NOMO-1 treated with dmso at 0.1 percent for 144 hours (cell line): Measurements from ENCODE around the gene CWF19L1.

Experiments used
- DNase-seq: peaks from one replicate; lab custom pipeline; 2025; ENCODE audit not compliant: unreplicated experiment; lab: John Stamatoyannopoulos, UW

CWF19L1 gene

DNA sequence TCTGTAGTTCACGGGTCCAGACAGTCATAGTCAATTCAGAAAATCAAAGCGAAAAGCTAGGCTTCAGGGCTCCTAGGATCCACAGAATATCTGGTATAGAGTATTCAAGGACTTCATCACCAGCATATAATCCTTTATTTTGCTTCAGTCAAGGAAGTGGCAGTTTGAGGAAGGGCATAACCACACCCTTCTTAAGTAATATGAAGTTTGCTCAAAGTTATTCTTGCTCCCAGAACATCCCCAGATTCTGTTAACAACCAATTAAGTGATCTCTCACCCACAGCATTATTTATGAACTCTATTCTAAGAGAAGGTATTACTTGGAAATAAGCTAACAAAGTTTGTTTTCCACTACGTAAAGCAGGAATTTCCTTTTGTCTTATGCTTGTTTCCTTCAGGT, 13.2 kb downstream of the CWF19L1 start:
- peak; percentile 16 for DNase-seq

- no peak for DNase-seq
Measured at GRCh38 chr10:100253041-100253440, 14.4 kb downstream of the CWF19L1 start.

DNA sequence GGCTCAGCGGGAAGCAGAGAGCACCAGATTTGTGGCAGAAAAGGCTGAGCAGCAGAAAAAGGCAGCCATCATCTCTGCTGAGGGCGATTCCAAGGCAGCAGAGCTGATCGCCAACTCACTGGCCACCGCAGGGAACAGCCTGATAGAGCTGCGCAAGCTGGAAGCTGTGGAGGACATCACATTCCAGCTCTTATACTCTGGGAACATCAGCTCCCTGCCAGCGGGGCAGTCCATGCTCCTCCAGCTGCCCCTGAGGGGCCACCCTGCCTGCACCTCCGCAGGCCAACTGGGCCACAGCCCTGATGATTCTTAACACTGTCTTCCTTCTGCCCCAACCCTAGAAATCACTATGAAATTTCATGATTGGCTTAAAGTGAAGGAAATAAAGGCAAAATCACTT, 18.6 kb downstream of the CWF19L1 start:
- DNase-seq: no peak

GRCh38 chr10:100245484-100246220, 21.8 kb downstream of the CWF19L1 start:
- DNase-seq: no peak

- DNase-seq: no peak
Measured at GRCh38 chr10:100239851-100240250, 27.6 kb downstream of the CWF19L1 start.

DNA sequence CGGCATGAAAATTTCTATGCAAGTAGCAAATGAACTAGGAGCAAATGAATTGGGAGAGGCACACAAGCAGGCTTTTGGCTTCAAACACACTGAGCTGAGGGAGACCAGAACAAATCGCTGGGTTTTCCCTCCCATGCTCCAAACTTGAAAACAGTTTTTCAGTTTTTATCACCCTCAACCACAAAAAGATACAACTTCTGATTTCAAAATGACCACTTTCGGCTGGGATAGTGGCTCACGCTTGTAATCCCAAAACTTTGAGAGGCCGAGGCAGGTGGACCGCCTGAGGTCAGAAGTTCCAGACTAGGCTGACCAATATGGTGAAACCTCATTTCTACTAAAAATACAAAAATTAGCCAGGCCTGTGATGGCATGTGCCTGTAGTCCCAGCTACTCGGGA, 29.0 kb downstream of the CWF19L1 start:
- no peak for DNase-seq

DNA sequence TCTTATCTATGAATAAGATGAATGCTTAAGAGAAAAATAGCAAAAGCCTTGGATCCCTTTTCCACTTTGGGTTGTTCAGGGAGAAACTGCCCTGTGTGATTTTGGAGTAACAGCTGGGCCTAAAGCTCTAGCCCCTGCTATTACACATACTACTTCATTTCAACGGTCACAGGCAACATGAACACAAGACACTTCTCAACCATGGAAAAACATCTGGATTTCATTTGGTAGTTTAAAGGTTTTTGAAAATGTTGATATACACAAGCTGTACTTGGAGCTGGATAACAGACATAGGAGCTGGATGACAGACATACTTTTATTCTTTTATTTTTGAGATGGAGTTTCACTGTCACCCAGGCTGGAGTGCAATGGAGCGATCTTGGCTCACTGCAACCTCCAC, 35.3 kb downstream of the CWF19L1 start:
- DNase-seq: no peak

GRCh38 chr10:100229819-100230422, 37.5 kb downstream of the CWF19L1 start:
- no peak for DNase-seq

- no peak for DNase-seq
Measured at GRCh38 chr10:100223879-100224278, 43.6 kb downstream of the CWF19L1 start.

DNA sequence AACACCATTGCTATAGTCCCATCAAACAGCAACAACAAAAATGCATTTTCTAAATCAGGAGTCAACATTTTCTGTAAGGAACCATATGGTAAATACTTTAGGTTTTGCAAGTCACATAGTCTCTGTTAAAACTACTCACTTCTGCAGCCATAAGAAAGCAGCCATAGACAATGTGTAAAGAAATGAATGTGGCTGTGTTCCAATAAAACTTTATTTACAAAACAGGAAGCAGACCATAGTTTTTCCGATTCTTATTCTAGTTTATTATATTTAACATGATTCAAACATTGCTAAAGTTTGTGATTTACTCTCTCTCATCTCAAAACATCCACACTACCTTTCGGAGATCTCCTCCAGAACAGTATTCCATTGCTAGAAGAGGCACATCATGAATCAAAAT, 44.9 kb downstream of the CWF19L1 start:
- no peak for DNase-seq

- DNase-seq: no peak
Measured at GRCh38 chr10:100216006-100216405, 51.4 kb downstream of the CWF19L1 start.

GRCh38 chr10:100209303-100209702, 58.1 kb downstream of the CWF19L1 start:
- DNase-seq: no peak

GRCh38 chr10:100208276-100208675, 59.2 kb downstream of the CWF19L1 start:
- DNase-seq: no peak

GRCh38 chr10:100204370-100204769, 63.1 kb downstream of the CWF19L1 start:
- no peak for DNase-seq

GRCh38 chr10:100201549-100201948, 65.9 kb downstream of the CWF19L1 start:
- DNase-seq: no peak

- no peak for DNase-seq
Measured at GRCh38 chr10:100194711-100195110, 72.7 kb downstream of the CWF19L1 start.

GRCh38 chr10:100192350-100192749, 75.1 kb downstream of the CWF19L1 start:
- peak; percentile 40 for DNase-seq

DNA sequence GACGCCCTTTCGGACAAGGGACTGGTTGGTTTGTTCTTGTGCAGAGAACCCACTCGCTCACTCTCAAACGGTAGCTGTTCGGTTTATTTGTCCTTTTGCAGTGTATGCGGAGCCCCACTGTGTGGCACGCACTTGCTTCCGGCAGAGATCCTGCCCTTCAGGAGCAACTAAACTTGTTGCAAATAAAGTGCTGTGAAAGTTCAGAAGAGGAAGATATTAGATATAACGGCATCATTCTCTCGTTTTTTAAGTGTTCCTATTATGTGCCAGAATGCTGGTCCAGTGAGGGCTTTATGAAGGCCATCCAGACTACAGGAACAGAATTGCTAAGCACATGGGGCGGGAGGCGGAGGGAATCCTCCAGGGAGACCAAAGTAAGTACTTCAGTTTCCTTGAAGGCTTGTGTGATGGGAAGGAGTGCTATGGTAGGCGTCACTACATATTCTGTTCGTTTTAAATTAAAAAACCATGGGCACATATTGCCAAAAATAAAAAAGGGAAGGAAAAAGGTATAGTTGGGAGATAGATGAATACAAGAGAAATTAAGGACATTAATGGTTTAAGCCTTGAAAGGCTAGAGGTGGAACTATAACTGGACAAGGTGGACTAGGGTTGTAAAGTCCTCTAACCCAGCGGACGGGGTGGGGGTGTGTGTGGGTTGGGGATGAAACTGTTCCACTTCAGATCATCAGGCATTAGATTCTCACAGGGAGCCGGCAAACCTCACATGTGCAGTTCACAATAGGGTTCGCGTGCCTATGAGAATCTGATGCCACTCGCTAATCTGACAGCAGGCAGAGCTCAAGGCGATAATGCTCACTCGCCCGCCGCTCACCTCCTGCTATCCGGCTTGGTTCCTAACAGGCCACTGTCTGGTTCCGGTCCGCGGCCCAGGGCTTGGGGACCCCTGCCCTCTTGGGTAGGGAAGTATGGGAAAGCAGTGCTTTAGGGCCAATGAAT, 80.9 kb downstream of the CWF19L1 start:
- peak; percentile 22 for DNase-seq

- DNase-seq: peak; percentile 92
Measured at GRCh38 chr10:100185364-100186252, 81.8 kb downstream of the CWF19L1 start, which contains the start of gene ERLIN1. Gene ERLIN1 (minus strand): TSS chr10:100186029. CDS start chr10:100185626, 403 bp downstream.

DNA sequence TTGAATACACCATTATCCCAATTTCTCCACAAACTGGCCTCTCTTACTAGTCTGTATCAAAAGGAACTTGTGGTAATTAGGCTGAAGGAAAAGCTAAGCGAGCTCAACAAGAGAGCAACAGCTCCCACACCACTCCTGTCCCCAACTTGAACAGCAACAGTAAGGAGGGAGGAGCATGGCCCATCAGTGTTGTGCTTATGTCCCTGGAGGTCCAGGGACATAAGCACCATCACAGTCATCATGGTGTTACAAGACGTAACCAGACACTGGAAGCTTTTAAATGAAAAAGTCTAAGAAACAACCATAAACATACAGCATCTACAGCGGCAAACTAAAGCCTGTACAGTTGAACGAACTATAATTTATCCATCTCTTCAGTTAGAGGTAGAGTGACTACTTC, 82.6 kb downstream of the CWF19L1 start:
- DNase-seq: peak; percentile 41

DNA sequence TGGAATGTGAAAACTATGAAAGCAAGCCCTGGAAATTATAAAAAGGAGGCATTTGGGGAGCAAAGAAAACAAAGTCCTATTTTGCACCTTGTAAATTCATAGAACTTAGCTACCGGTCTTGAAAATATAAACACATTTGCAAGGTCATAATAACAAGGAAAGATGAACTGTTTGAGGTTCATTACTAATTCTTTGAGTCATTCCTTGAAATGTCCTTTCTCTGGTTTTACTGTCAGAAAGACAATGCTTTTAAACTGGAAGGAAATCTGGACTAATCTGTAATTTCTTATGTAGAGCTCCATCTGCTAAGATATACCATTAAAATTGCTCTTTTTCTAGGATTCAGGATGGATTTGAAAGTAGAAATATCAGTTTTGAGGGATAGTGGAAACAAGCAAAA, 83.0 kb downstream of the CWF19L1 start:
- DNase-seq: no peak
